Stimulated activated CD4-positive, alpha-beta T cell treated with anti-CD3 and anti-CD28 coated beads, Interleukin-15, amount 100 ng/mL, for 48 hours (primary cell): ENCODE data around the gene COL25A1.
"Not testable (repeated sequence)": the region's sequence is repeated elsewhere in the genome, so short reads cannot be mapped to it uniquely, and the experiment has no call there.

Source experiments
- DNase-seq, 2 donors: peaks; one replicate each; pipeline ENCODE4 v3.0.0-alpha.2; 2020; ENCODE audit warnings: low read depth in 2 of 2

The COL25A1 gene

GRCh38 chr4:108954880-108955279 lies 347.6 kb downstream of the COL25A1 start:
- no peak for DNase-seq

GRCh38 chr4:108953941-108954340 lies 348.5 kb downstream of the COL25A1 start:
- no peak for DNase-seq

GRCh38 chr4:108950158-108950915 lies 352.1 kb downstream of the COL25A1 start:
- no peak for DNase-seq

- no peak for DNase-seq
Measured at GRCh38 chr4:108947526-108947925, 354.9 kb downstream of the COL25A1 start.

- DNase-seq: no peak
Measured at GRCh38 chr4:108946237-108946636, 356.2 kb downstream of the COL25A1 start.

GRCh38 chr4:108943976-108944591 lies 358.4 kb downstream of the COL25A1 start:
- no peak for DNase-seq

GRCh38 chr4:108943371-108943770 lies 359.1 kb downstream of the COL25A1 start:
- DNase-seq: no peak

GRCh38 chr4:108941904-108942430 lies 360.5 kb downstream of the COL25A1 start:
- no peak for DNase-seq

GRCh38 chr4:108940634-108941033 lies 361.8 kb downstream of the COL25A1 start:
- DNase-seq: no peak

GRCh38 chr4:108940149-108940548 lies 362.3 kb downstream of the COL25A1 start:
- no peak for DNase-seq

- DNase-seq: no peak
Measured at GRCh38 chr4:108937066-108937465, 365.4 kb downstream of the COL25A1 start.

- not testable (repeated sequence) for DNase-seq
Measured at GRCh38 chr4:108933925-108934324, 368.5 kb downstream of the COL25A1 start.

- DNase-seq: no peak
Measured at GRCh38 chr4:108933046-108933445, 369.4 kb downstream of the COL25A1 start.

GRCh38 chr4:108931926-108932325 lies 370.5 kb downstream of the COL25A1 start:
- DNase-seq: no peak

GRCh38 chr4:108930186-108930585 lies 372.3 kb downstream of the COL25A1 start:
- no peak for DNase-seq

- no peak for DNase-seq
Measured at GRCh38 chr4:108926781-108927180, 375.7 kb downstream of the COL25A1 start.

GRCh38 chr4:108926061-108926460 lies 376.4 kb downstream of the COL25A1 start:
- no peak for DNase-seq

GRCh38 chr4:108922191-108922590 lies 380.3 kb downstream of the COL25A1 start:
- no peak for DNase-seq

GRCh38 chr4:108920395-108921087 lies 381.9 kb downstream of the COL25A1 start:
- DNase-seq: no peak

GRCh38 chr4:108919226-108919893 lies 383.1 kb downstream of the COL25A1 start:
- no peak for DNase-seq

- DNase-seq: no peak
Measured at GRCh38 chr4:108917255-108917654, 385.2 kb downstream of the COL25A1 start.

GRCh38 chr4:108916638-108917037 lies 385.8 kb downstream of the COL25A1 start:
- no peak for DNase-seq
